NCI-H146 treated with DMSO at 0.1 percent for 48 hours (cell line): Measurements from ENCODE around the gene GALNT9.
"Not testable (repeated sequence)": the region's sequence is repeated elsewhere in the genome, so short reads cannot be mapped to it uniquely, and the experiment has no call there.

Experiments
- DNase-seq: peaks from one replicate; lab custom pipeline; 2025; ENCODE audit not compliant: unreplicated experiment; lab: John Stamatoyannopoulos, UW

GALNT9 gene

DNA sequence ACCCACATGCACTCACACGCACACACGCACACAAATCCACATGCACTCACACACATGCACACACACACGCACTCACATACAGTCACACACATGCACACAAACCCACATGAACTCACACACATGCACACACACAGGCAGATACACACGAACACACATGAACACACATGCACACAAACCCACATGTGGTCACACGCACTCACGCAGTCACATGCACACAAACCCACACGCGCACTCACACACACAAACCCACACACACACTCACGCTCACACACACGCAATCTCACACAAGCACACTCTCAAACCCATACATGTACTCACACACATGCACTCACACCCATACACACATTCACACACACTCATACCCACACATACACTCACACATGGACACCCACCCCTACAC, 61.5 kb downstream of the GALNT9 start:
- DNase-seq: no peak

DNA sequence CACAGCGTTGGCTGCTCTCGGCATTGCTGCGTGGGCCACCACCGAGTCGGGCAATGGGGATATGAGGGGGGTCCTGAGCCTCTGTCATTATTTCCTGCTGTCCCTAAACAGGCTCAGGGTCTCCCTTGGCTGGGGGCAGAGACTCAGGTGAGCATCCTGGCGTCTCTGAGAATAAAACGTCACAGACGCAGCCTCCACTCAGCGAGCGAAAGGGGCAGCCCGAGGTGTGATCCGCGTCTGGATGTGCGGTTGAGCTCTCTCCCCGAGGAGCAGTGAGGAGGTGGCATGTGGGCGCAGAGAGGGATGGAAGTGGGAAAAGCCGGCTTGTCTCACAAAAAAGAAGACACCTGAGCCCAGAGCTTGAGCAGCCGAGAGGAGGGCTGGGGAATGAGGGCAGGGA, 62.6 kb downstream of the GALNT9 start:
- no peak for DNase-seq

DNA sequence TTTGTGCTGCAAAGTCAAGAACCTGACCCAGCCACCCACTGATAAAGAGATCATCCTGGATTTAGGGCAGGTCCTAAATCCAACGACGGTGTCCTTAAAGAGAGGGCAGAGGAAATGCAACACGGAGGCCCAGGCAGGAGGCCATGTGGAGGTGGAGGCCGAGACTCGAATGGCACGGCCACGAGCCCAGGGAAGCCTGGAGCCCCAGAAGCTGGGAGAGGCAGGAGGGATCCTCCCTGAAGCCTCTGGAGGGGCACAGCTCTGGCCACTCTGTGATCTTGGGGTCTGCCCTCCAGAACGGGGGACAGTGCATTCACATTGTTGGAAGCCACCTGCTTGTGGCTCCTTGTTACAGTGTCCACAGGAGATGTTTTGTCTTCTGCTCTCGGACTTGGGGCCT, 63.0 kb downstream of the GALNT9 start:
- DNase-seq: no peak

- DNase-seq: not testable (repeated sequence)
These were observed 63.6 kb downstream of the GALNT9 start for GRCh38 chr12:132265822-132266221.

DNA sequence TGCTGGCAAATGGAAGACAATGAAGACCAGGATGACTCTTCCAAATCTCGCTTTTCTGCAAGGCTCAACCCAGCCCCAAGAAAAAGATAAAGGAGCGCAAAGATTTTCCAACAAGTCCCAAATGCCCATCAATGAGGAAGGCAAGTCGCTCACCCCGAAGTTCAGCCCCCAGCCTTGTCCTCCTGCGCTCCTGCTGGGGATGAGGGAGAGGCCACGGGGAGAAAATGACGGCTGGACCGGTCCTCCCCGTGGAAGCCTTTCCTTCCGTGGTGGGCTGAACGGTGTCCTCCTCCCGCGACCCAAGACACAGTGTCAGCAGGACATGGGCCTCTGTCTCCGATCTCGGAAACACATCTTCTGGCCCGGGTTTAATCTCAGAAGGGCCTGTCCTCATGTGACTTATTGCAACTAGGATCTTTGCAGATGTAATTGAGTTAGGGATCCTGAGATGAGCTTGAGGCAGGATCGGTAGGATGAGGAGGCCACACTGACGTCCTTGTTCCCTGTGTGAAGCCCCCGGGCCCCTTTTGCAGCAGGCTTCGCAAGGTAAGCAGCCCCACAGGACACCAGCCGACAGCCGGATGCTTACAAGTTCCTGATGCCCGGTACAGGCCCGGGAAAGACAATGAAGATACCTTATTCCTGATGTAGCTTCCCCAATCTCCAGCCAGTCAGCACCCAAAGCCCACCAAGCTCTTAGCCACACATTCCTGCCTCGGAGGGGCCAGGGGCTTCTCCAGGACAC, 64.2 kb downstream of the GALNT9 start:
- no peak for DNase-seq

GRCh38 chr12:132264086-132265010, 65.0 kb downstream of the GALNT9 start:
- no peak for DNase-seq

DNA sequence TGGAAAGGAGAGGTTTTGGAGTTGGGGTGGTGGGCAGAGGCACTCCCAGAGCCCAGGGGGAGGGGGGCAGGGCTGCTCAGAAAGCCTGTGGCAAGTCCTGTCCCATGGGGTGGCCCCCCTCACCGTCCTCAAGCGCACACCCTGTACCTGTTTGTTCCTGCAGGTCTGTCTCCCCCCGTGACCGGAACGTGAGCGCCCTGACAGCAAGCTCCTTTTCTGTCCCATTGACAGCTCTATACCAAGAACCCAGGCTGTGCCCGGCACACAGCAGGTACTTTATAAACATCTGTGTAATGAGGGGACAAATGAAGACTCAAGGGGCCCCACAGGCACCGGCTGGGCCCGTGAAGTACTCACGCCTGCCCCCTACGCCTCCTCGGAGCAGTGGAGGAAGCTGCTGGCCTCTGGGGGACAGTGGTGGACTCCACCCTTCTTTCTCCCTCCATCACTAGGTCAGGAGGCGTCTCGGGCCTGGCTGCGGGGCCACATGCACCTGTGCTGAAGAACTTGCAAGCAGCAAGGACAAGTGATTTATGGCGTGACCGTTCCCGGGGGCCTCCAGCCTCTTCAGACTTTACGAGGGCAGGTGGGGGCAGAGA, 65.8 kb downstream of the GALNT9 start:
- DNase-seq: no peak

DNA sequence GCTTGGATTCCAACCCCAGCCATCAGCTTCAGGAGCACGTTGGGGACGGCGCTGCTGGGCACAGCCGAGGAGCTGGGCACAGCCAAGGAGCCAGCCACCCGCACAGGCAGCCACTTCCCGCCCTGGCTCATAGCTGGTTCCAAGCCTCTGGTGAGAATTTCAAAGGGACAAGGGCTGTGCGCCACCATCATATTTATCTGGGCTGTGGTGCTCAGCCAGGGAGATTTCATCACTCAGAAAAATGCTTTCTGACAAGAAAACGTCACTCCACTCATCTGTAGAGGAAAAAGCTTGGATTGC, 66.4 kb downstream of the GALNT9 start:
- DNase-seq: no peak

DNA sequence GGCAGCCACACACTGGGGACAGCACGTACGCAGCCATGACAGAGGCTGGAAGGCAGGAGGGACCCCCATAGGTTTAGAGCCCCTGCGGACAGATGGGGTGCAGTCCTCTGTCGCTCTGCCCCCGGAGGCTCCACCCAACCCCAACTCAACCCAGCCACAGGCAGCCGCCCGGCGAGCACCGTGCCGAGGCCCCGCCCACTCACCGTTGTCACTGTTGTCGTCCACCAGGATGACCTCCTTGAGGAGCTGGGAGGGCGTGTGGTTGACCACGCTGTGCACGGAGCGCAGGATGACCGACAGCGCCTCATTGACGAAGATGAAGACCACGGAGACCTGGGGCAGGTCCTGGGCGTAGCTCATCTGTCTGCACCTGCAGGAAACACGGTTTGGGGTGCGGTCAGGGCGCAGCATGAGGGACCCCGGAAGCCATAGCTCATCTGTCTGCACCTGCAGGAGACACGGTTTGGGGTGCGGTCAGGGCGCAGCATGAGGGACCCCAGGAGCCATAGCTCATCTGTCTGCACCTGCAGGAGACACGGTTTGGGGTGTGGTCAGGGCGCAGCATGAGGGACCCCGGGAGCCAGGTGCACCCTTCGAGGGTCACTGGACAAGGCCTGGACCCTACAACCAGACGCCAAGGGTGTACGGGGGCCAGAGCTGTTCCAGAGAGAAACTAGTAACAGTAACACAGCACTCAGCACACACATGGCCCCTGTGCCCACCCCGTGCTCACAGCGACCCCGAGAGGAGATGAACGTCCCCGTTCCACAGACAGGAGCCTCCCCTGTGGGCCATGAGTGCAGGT, 66.9 kb downstream of the GALNT9 start:
- DNase-seq: no peak

GRCh38 chr12:132261328-132262138, 67.9 kb downstream of the GALNT9 start:
- no peak for DNase-seq

GRCh38 chr12:132260721-132261120, 68.7 kb downstream of the GALNT9 start:
- DNase-seq: no peak

- no peak for DNase-seq
These were observed 69.3 kb downstream of the GALNT9 start for GRCh38 chr12:132259872-132260695.

DNA sequence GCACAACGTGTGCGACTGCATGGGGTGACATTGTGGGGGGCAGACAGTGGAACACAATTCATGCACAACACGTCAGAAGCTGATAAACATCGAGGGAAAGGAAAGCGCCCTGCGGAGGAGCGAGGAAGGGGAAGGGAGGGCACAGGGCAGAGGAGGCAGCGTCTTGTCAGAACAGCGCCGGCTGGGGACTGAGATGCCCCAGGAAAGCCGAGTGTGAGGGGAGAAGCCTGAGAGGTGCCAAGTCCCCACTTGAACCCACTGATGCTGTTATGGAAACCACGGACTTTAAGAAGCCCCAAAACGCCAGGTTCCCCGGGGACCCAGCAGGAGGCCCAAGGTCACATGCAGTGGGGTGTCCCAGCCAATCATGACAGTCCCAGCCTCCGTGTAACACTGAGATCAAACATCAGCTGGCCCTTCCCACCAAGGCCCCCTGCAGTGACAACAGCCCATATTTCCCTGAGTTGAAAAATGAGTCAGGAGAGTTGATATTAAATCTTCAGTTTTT, 70.0 kb downstream of the GALNT9 start:
- no peak for DNase-seq

DNA sequence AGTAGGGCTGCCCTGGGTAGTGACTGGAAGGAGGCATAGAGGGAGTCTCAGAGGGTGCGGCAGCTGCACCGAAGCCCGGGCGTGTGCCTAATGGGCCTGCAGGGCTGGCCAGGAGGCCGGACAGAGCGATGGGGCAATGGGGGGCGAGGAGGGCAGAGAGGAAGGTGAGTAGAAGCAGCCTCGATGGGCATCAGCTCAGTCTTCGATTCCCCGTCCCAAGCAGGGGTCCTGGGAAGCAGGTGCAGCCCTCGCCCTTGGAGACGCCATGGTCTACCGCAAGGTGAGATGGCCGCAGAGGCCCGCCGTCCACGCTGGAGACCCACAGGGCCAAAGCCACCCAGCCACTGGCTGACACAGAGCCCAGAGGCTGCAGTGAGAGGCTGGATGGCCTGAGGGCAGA, 70.8 kb downstream of the GALNT9 start:
- DNase-seq: no peak

DNA sequence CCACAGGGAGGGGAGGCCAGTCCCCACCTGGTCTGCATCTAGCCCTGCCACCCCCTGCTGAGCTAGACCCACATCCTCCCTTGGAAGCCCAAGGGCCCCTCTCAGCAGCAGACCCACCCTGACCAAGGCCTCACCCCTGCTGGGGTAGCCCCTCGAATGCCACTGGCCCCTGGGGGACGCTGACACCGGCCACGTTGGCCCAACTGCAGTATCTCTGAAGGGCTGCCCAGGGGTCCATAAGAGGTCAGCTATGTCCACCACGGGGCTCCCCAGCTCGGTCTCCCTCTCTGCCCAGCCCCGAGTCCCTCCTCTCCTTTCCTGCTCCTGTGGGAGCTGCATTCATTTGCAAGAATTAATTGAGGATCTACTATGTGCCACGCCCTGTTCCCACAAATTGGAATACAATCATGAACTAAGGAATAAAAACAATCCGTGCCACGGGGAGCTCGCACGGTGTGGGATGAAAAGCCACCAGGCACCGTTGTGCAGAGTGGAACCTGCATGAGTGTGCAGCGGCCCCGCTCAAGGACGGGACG, 71.4 kb downstream of the GALNT9 start:
- DNase-seq: no peak

- DNase-seq: no peak
These were observed 72.0 kb downstream of the GALNT9 start for GRCh38 chr12:132257206-132257954.

DNA sequence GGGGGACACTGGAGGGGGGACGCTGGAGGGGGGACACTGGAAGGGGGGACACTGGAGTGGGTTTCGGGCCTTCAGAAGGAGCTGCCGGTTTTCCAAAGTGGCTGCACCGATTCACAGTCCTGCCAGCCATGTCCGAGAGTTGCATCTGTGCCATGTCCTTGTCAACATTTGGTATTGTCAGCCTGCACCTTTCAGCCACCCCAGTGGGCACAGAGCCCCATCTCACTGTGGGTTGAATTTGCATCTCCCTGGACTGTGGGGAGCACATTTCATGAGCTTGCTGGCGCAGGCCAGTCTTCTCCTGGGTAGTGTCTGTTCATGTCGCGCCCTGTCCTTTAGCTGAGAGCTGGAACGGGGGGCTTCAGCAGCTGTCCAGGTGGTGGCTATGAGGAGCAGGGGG, 72.7 kb downstream of the GALNT9 start:
- no peak for DNase-seq

DNA sequence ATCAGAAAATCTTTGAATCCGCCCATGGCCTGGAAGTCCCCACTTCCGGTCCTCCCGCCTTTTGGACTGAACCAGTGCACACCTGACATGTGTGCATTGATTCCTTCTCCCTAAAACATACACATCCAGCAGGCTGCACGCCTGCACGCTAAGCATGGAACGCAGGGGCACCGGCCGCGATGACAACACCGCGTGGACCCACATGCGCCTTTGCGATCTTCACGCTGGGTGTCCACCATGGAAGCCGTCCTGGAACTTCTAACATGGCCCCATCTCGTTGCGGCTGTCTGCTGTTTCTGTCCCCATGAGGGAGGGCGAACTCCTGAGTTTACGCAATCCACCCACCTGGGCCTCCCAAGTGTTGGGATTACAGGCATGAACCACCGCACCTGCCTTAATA, 73.7 kb downstream of the GALNT9 start:
- no peak for DNase-seq
